Keratinocyte (primary cell): ENCODE data around the gene DAB1. TPM values are rescaled to one million over a fixed set of nuclear protein-coding genes. Genes with fewer than 3 reads are reported as not detected.

Experiments used
- DNase-seq: peaks from one replicate; pipeline ENCODE4 v3.0.0-alpha.2; 2011; ENCODE audit warnings: low read depth, missing footprints, low spot score
- FAIRE-seq: peaks from 2 replicates; lab custom pipeline; 2011; peaks lifted over from hg19 to GRCh38; lab: Jason Lieb, UNC
- H2AFZ ChIP-seq: 2 replicates; pipeline ENCODE4 v1.6.0; 2012; ENCODE audit warnings: low read length, control low read depth, inconsistent platforms; ENCODE audit not compliant: control insufficient read depth
- H3K27ac ChIP-seq: 2 replicates; pipeline ENCODE4 v1.5.1; 2011; ENCODE audit warnings: low read length; ENCODE audit not compliant: control insufficient read depth, insufficient read depth
- H3K27me3 ChIP-seq: 3 replicates; pipeline ENCODE4 v1.6.0; 2011; ENCODE audit warnings: low read length; ENCODE audit not compliant: control insufficient read depth, insufficient read depth; ENCODE audit errors: extremely low read depth
- H3K36me3 ChIP-seq, 2 experiments: 2 replicates in 1 of 2; 3 replicates in 1 of 2; pipeline ENCODE4 v1.5.1; 2011; ENCODE audit warnings: low read length in 2 of 2, mild to moderate bottlenecking in 1 of 2; ENCODE audit not compliant: control insufficient read depth in 2 of 2, insufficient read depth in 2 of 2; ENCODE audit errors: extremely low read depth in 1 of 2
- H3K4me1 ChIP-seq: 3 replicates; pipeline ENCODE4 v1.5.1; 2011; ENCODE audit warnings: low read length; ENCODE audit not compliant: control insufficient read depth, insufficient read depth; ENCODE audit errors: extremely low read depth
- H3K4me2 ChIP-seq: 3 replicates; pipeline ENCODE4 v1.6.0; 2011; ENCODE audit warnings: low read depth, low read length; ENCODE audit not compliant: control insufficient read depth, insufficient read depth; ENCODE audit errors: extremely low read depth
- H3K4me3 ChIP-seq, 3 experiments: fragments of 200-600 bp in 1 of 3; sonication (generic) in 1 of 3; 2 replicates in 2 of 3; 3 replicates in 1 of 3; pipeline ENCODE4 v1.5.1; 2011 to 2016; ENCODE audit warnings: low read length in 3 of 3, mild to moderate bottlenecking in 3 of 3, control low read depth in 2 of 3, inconsistent platforms in 1 of 3, low read depth in 1 of 3, mixed read lengths in 1 of 3, mixed run types in 1 of 3, moderate library complexity in 1 of 3; ENCODE audit not compliant: control insufficient read depth in 2 of 3, insufficient read depth in 2 of 3; ENCODE audit errors: extremely low read depth in 1 of 3
- H3K79me2 ChIP-seq: 2 replicates; pipeline ENCODE4 v1.6.0; 2012; ENCODE audit warnings: low read length; ENCODE audit not compliant: control insufficient read depth, insufficient read depth
- H3K9ac ChIP-seq: 3 replicates; pipeline ENCODE4 v1.6.0; 2011; ENCODE audit warnings: low read length; ENCODE audit not compliant: control insufficient read depth, insufficient read depth; ENCODE audit errors: extremely low read depth
- H3K9me1 ChIP-seq: 3 replicates; pipeline ENCODE4 v1.6.0; 2011; ENCODE audit warnings: low read length; ENCODE audit not compliant: control insufficient read depth, insufficient read depth; ENCODE audit errors: extremely low read depth
- H3K9me3 ChIP-seq: 2 replicates; pipeline ENCODE4 v1.5.1; 2012; ENCODE audit warnings: low read depth, low read length; ENCODE audit not compliant: control insufficient read depth
- H4K20me1 ChIP-seq: 3 replicates; pipeline ENCODE4 v1.6.0; 2011; ENCODE audit warnings: low read length; ENCODE audit not compliant: control insufficient read depth, insufficient read depth; ENCODE audit errors: extremely low read depth
- EZH2 ChIP-seq: IDR thresholded peaks from one replicate; pipeline ENCODE4 v1.6.1; 2012; ENCODE audit warnings: inconsistent platforms, mild to moderate bottlenecking, low read length, moderate library complexity
- dilution Hi-C: fragments of 300-500 bp; cut with MboI; formaldehyde crosslinking; loops from one replicate; pipeline ENCODE4 v1.7.0; 2020; ENCODE audit warnings: low sequenced_read_pairs; ENCODE audit not compliant: extremely low pct_ligation_motif_present
- polyA plus RNA-seq, 5 experiments: library from polyadenylated mRNA; depleted of rRNA in 3 of 5; stranded (reverse) in 3 of 5; stranded (forward) in 1 of 5; unstranded in 1 of 5; fragments of >200 nt; gene quantifications; 1 replicate in 1 of 5; 2 replicates in 3 of 5; 3 replicates in 1 of 5; pipeline versions ENCODE4 v1.2.1 to v1.2.3, GENCODE V29; 2011 to 2012; ENCODE audit warnings: missing spikeins in 2 of 5, low read depth in 1 of 5, low replicate concordance in 1 of 5
- TF ChIP-seq, protein P1 (sequence below), 3 experiments: IDR thresholded peaks in 1 of 3; conservative IDR thresholded peaks in 1 of 3; optimal IDR thresholded peaks in 1 of 3; 2 replicates in 2 of 3; 3 replicates in 1 of 3; pipeline versions ENCODE3 to v1.5.1; 2011; ENCODE audit warnings: low read length in 3 of 3, mild to moderate bottlenecking in 3 of 3, moderate library complexity in 2 of 3, control low read depth in 1 of 3, inconsistent platforms in 1 of 3; ENCODE audit not compliant: insufficient read depth in 2 of 3; ENCODE audit errors: extremely low read depth in 1 of 3

Gene DAB1
- polyA plus RNA-seq, 1 donor (not counting 4 experiments of a cell fraction or from before 2014, with no cell fraction given): 0.01 TPM

GRCh38 chr1:57124768-57125446 is 299.0 kb downstream of the DAB1 start:
- H3K4me1 ChIP-seq: peaks cover 30% of the 10 kb centered on the region
- peak overlapping the region; percentile 25 for H3K4me2 ChIP-seq
- DNase-seq (peak; percentile 76), FAIRE-seq (peak; percentile 97)
- no peak overlapping the region for H3K4me3 ChIP-seq
- TF ChIP-seq, protein P1, sequence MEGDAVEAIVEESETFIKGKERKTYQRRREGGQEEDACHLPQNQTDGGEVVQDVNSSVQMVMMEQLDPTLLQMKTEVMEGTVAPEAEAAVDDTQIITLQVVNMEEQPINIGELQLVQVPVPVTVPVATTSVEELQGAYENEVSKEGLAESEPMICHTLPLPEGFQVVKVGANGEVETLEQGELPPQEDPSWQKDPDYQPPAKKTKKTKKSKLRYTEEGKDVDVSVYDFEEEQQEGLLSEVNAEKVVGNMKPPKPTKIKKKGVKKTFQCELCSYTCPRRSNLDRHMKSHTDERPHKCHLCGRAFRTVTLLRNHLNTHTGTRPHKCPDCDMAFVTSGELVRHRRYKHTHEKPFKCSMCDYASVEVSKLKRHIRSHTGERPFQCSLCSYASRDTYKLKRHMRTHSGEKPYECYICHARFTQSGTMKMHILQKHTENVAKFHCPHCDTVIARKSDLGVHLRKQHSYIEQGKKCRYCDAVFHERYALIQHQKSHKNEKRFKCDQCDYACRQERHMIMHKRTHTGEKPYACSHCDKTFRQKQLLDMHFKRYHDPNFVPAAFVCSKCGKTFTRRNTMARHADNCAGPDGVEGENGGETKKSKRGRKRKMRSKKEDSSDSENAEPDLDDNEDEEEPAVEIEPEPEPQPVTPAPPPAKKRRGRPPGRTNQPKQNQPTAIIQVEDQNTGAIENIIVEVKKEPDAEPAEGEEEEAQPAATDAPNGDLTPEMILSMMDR (optimal IDR thresholded peaks at IDR 0.05 in 1 of 3, IDR thresholded peaks at IDR 0.05 in 1 of 3, conservative IDR thresholded peaks at IDR 0.05 in 1 of 3; ENCODE audit: extremely low read depth in 1 of 3, insufficient read depth in 2 of 3, low read length in 3 of 3): peak; percentile 48 to 63 (median 63)
- no peak for TF ChIP-seq EZH2
- no peaks in the 10 kb centered on the region for H3K9me3 ChIP-seq
- no peaks in the 10 kb centered on the region for H3K27me3 ChIP-seq
- no peaks in the 10 kb centered on the region for H3K9me1 ChIP-seq
- H3K27ac ChIP-seq: peak overlapping the region; percentile 36
- no peak overlapping the region for H3K9ac ChIP-seq
- dilution Hi-C loops: no loop called here
- no peak overlapping the region for H2AFZ ChIP-seq
- H3K79me2 ChIP-seq: no peaks in the 10 kb centered on the region
- H4K20me1 ChIP-seq: no peaks in the 10 kb centered on the region
- no peaks in the 10 kb centered on the region for H3K36me3 ChIP-seq

DNA sequence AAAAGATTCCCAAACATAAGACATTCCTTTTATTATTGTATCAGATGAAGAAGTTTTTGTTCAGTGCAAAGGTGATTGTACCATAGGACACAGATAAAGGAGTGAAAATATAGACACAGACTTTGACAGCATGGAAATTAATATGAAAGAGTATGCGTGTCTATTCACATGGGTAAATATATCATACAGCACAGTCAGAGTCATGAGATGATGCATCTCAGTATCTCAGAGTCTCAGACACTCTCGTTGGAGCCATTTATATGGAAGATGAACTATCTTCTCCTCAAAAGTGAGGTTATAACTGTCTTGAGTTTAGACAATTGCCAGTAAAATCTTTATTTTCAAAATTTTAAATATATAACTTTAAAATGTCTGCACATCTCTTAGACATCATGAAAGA is 299.7 kb downstream of the DAB1 start:
- Histone ChIP-seq H3K4me3 (no peak overlapping the region), H3K9ac (no peak overlapping the region), H3K27me3 (no peaks in the 10 kb centered on the region), H3K9me3 (no peaks in the 10 kb centered on the region), H3K36me3 (no peaks in the 10 kb centered on the region), H4K20me1 (no peaks in the 10 kb centered on the region), H3K4me2 (peak overlapping the region; percentile 40), H3K27ac (peak overlapping the region; percentile 34), H3K4me1 (peaks cover 30% of the 10 kb centered on the region), H2AFZ (no peak overlapping the region), H3K9me1 (no peaks in the 10 kb centered on the region), H3K79me2 (no peaks in the 10 kb centered on the region)
- dilution Hi-C loops: no loop called here
- DNase-seq (no peak), FAIRE-seq (peak; percentile 9)
- TF ChIP-seq, protein P1 (optimal IDR thresholded peaks at IDR 0.05 in 1 of 3, IDR thresholded peaks at IDR 0.05 in 1 of 3, conservative IDR thresholded peaks at IDR 0.05 in 1 of 3; ENCODE audit: extremely low read depth in 1 of 3, insufficient read depth in 2 of 3, low read length in 3 of 3): no peak
- no peak for TF ChIP-seq EZH2
